AG04449 (cell line): ENCODE results near the gene STAM2.
"Not testable (repeated sequence)": the region's sequence is repeated elsewhere in the genome, so short reads cannot be mapped to it uniquely, and the experiment has no call there.

Experiments
- CTCF ChIA-PET: fragments of 350-600 bp; formaldehyde crosslinking; extraction: SDS; loops from one replicate; lab custom pipeline; 2021; ENCODE audit warnings: antibody characterized with exemption; lab: Yijun Ruan, JAX
- POLR2A ChIA-PET: fragments of 400-600, 350-600 bp; formaldehyde crosslinking; extraction: SDS; loops from one replicate; lab custom pipeline; 2020; ENCODE audit warnings: antibody characterized with exemption, inconsistent platforms; lab: Yijun Ruan, JAX
- DNase-seq: peaks from one replicate; pipeline ENCODE4 v3.0.0-alpha.2; 2010; ENCODE audit warnings: low read depth, low spot score
- H3K4me3 ChIP-seq: 2 replicates; pipeline ENCODE4 v1.5.1; 2011; ENCODE audit warnings: low read depth, mild to moderate bottlenecking, control low read depth, low read length
- CTCF ChIP-seq: IDR thresholded peaks from one replicate; pipeline ENCODE4 v1.5.1; 2011; ENCODE audit warnings: mild to moderate bottlenecking, moderate library complexity, low read length, control low read depth, inconsistent platforms; ENCODE audit not compliant: insufficient read depth; ENCODE audit errors: missing control alignments

Gene STAM2

GRCh38 chr2:152186262-152186661 lies 10.7 kb upstream of the STAM2 start:
- ChIA-PET CTCF (interaction anchor here (0.9 to 2.4 kb wide), 10 partner anchors 10 to 460 kb away, joined by 3 to 23 read pairs (median 7); partner anchors contain the start of gene STAM2), POLR2A (no interaction called here)
- no peak for TF ChIP-seq CTCF
- DNase-seq: no peak
- H3K4me3 ChIP-seq: no peak overlapping the region

GRCh38 chr2:152183401-152184073 lies 8.0 kb upstream of the STAM2 start:
- CTCF ChIA-PET: interaction anchor here (2.9 kb wide), 1 partner anchor 452 kb away, joined by 11 read pairs; no protein-coding TSS in a partner anchor
- no peak for TF ChIP-seq CTCF
- no peak for DNase-seq
- no peak overlapping the region for H3K4me3 ChIP-seq
- POLR2A ChIA-PET: no interaction called here

- H3K4me3 ChIP-seq, DNase-seq, POLR2A ChIA-PET: not testable (repeated sequence)
- CTCF ChIA-PET: interaction anchor here (2.2 to 12.1 kb wide), 4 partner anchors 139 to 469 kb away, joined by 7 to 169 read pairs (median 64); no protein-coding TSS in a partner anchor
Observed at GRCh38 chr2:152177667-152178066, 2.1 kb upstream of the STAM2 start.

GRCh38 chr2:152176113-152176714 lies 651 bp upstream of the STAM2 start:
- no peak for TF ChIP-seq CTCF
- CTCF ChIA-PET: interaction anchor here (0.6 to 12.1 kb wide), 39 partner anchors 9 to 566 kb away, joined by 3 to 169 read pairs (median 4); partner anchors contain the start of gene PRPF40A
- POLR2A ChIA-PET: interaction anchor here (0.6 to 1.8 kb wide), 9 partner anchors 9 to 541 kb away, joined by 3 to 6 read pairs (median 3); partner anchors contain the start of gene PRPF40A
- peak overlapping the region; percentile 70 for H3K4me3 ChIP-seq
- no peak for DNase-seq

GRCh38 chr2:152175012-152175367 lies 573 bp downstream of the STAM2 start:
- DNase-seq: no peak

GRCh38 chr2:152174574-152174973 lies 989 bp downstream of the STAM2 start:
- no peak for DNase-seq
- CTCF ChIA-PET: interaction anchor here (0.9 to 12.1 kb wide), 9 partner anchors 15 to 472 kb away, joined by 3 to 169 read pairs (median 12); no protein-coding TSS in a partner anchor
- peak overlapping the region; percentile 98 for H3K4me3 ChIP-seq
- no peak for TF ChIP-seq CTCF
- POLR2A ChIA-PET: interaction anchor here (1.3 to 1.8 kb wide), 4 partner anchors 21 to 543 kb away, joined by 3 to 6 read pairs (median 3); partner anchors contain the start of gene PRPF40A

More at GRCh38 chr2:152175012-152175367, 573 bp downstream of the STAM2 start:
- POLR2A ChIA-PET: interaction anchor here (1.3 to 1.8 kb wide), 5 partner anchors 21 to 542 kb away, joined by 3 to 6 read pairs (median 3); partner anchors contain the start of gene PRPF40A
- TF ChIP-seq CTCF: no peak
- CTCF ChIA-PET: interaction anchor here (0.9 to 12.1 kb wide), 14 partner anchors 7 to 543 kb away, joined by 3 to 169 read pairs (median 10); partner anchors contain the start of gene PRPF40A
- peak overlapping the region; percentile 98 for H3K4me3 ChIP-seq
